H7 (cell line): ENCODE data around the gene ENTPD8. TPM values are rescaled to one million over a fixed set of nuclear protein-coding genes. Genes with fewer than 3 reads are reported as not detected.
A peak's percentile ranks its signal among the peaks of the same experiment; 100 is the strongest.

Experiments used
- DNase-seq: peaks from one replicate; pipeline ENCODE4 v3.0.0; 2012
- H3K27me3 ChIP-seq: 2 replicates; pipeline ENCODE4 v1.6.0; 2011; ENCODE audit warnings: mild to moderate bottlenecking, low read length; ENCODE audit not compliant: control insufficient read depth, insufficient read depth
- H3K36me3 ChIP-seq: replicated peaks from 2 replicates; pipeline ENCODE4 v1.5.1; 2011; ENCODE audit warnings: low read length; ENCODE audit not compliant: control insufficient read depth, insufficient read depth
- H3K4me3 ChIP-seq: 2 replicates; pipeline ENCODE4 v1.5.1; 2011; ENCODE audit warnings: low read depth, mild to moderate bottlenecking, control low read depth, low read length, moderate library complexity; ENCODE audit not compliant: insufficient read depth
- total RNA-seq: library from RNA; depleted of rRNA; stranded (reverse); fragments of >200 nt; shearing (Covaris generic); gene quantifications from 2 replicates; pipeline ENCODE4 v1.2.3, GENCODE V29; 2014; rRNA removed

ENTPD8 gene, protein sequence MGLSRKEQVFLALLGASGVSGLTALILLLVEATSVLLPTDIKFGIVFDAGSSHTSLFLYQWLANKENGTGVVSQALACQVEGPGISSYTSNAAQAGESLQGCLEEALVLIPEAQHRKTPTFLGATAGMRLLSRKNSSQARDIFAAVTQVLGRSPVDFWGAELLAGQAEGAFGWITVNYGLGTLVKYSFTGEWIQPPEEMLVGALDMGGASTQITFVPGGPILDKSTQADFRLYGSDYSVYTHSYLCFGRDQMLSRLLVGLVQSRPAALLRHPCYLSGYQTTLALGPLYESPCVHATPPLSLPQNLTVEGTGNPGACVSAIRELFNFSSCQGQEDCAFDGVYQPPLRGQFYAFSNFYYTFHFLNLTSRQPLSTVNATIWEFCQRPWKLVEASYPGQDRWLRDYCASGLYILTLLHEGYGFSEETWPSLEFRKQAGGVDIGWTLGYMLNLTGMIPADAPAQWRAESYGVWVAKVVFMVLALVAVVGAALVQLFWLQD
- total RNA-seq: 0.55 and 0.76 TPM in 2 replicates

DNA sequence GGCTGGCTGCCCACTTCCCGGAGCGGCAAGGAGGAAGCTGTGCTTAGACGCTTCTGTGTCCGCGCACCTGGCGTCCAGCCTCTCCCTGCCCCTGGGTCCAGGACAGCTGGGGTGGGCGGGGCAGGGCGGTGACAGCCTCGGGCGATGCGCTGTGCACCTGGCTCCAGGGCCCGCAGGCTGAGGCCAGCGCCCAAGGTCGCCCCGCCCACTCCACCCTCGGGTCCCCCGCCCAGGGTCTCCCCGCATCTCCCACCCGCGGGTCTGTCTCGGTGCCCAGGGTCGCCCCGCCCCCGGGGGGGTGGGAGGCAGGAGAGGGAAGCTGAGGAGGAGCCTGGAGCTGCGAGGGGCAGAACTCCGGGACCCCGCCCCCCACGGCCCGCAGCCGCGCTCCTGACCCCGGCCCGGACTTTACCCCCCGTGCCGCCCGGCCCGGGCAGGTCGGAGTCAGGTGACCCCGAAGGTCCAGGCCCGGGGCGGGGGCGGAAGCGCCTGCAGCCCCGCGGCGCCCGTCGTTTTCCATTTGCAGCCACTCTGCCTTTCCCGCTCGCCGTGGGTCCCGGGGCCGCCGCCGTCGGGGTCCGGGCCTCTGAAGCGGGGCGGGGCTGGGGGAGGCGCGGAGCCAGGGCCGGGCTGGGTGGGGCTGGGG, at the start of gene ENTPD8:
Gene ENTPD8 (minus strand): TSS at position 69 of the 646 bp plus-strand sequence. CDS start 3,072 bp downstream, outside the sequence.
- DNase-seq: peak; percentile 99
- peak within 1 kb of the TSS; percentile 40 for H3K4me3 ChIP-seq
- H3K27me3 ChIP-seq: peaks cover 4% of the 10 kb centered on the region; the same call in 1 of the 2 replicates

DNA sequence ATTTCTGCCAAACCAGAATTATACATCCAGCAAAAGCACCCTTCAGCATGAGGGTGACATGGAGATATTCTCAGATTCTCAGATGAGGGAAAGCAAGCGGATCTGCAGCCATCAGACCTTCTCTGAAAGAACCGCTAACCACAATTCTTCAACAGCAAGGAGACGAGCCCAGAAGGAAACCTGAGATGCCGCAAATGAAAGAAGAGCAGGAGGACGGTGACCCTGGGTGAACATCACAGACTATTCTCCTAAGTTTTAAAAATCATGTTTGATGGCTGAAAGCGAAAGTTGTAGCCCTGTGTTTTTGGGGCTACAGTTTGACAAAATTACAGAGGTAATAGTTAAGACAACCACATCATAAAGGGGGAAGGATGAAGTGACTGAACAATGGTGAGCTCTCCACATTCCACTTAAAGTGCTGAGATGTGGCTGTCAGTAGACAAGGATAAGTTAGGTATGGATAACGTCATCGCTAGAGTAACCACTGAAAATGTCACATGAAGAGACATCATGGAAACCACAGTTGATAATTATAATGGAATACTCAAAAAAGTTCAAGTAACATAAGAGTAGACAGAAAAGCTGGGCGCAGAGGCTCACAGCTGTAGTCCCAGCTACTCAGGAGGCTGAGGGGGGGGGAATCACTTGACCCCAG, 49.5 kb upstream of the ENTPD8 start:
- no peaks in the 10 kb centered on the region for H3K27me3 ChIP-seq
- H3K36me3 ChIP-seq: no peaks in the 10 kb centered on the region
- no peak overlapping the region for H3K4me3 ChIP-seq
- peak; percentile 28 for DNase-seq

More for the DNA sequence above, at the start of gene ENTPD8:
- H3K36me3 ChIP-seq: no peaks in the 10 kb centered on the region

DNA sequence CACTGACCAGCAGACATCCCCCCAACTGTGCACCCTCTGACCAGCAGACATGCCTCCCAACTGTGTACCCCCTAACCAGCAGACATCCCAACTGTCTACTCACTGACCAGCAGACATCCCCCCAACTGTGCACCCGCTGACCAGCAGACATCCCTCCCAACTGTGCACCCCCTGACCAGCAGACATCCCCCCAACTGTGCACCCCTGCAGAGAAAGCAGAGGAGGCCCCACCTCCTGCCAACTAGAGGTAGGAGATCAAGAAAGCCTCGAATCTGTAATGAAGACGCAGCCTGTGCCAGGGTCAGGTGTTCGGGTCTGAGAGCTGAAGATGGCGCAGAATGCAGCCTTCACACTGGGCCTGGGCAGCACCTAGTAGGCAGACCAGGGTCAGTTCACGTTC, 47.7 kb upstream of the ENTPD8 start:
- Histone ChIP-seq H3K36me3 (no peaks in the 10 kb centered on the region), H3K27me3 (no peaks in the 10 kb centered on the region), H3K4me3 (no peak overlapping the region)
- DNase-seq: no peak

DNA sequence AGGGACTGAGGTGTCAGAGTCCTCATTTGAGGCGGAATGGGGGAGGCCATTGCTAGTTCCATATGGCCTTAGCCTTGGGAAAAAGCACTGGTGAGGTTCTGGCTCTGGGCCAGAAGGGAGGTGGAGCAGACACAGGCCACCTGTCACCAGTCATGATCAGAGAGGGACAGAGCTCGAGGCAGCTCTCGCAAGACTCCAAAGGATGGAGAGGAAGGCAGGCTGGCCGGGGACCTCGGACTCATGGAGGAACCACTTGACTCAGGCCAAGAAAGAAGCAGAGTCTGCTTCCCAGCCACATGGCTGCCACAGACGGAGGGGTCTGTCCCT, 47.1 kb upstream of the ENTPD8 start:
- no peaks in the 10 kb centered on the region for H3K27me3 ChIP-seq
- no peaks in the 10 kb centered on the region for H3K36me3 ChIP-seq
- no peak overlapping the region for H3K4me3 ChIP-seq
- peak; percentile 35 for DNase-seq

DNA sequence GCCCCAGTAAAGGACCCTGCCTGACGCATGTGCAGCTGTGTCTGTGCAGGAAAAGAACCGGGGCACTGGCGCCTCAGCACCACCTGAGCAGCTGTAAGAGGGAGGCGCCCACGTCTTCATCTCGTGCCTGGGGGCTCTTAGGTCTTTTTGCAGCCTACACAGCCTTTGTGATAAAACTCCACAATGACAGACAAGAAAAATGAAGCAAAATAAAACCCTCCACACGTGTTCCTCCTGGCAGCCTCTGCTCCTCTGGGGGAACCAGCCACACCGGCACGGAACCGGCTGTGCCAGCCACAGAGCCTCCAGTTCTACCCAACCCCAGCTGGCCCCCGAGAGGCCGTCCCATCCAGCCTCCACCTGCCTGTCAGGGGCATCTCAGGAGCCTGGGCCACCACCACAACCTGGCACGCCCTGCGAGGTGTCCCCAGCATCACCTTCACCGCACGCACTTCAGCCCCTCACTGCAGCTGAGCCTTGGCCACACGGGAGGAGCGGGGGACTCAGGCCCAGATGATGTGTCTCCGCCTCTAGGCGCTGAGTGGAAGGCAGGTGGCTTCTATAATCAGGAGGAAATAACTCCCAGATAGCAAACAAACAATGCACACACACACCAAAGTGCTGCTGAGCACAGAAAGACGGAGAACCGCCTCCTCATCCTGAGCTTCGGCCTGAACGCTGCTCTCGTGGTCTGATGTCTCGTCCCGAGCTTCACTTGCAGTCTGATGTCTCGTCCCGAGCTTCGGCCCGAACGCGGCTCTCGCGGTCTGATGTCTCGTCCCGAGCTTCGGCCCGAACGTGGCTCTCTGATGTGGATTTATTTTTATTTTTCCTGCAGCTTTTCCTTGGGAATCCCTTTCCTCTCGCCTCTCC, 46.5 kb upstream of the ENTPD8 start:
- no peak overlapping the region for H3K4me3 ChIP-seq
- H3K27me3 ChIP-seq: no peaks in the 10 kb centered on the region
- DNase-seq: peak; percentile 58
- H3K36me3 ChIP-seq: no peaks in the 10 kb centered on the region

DNA sequence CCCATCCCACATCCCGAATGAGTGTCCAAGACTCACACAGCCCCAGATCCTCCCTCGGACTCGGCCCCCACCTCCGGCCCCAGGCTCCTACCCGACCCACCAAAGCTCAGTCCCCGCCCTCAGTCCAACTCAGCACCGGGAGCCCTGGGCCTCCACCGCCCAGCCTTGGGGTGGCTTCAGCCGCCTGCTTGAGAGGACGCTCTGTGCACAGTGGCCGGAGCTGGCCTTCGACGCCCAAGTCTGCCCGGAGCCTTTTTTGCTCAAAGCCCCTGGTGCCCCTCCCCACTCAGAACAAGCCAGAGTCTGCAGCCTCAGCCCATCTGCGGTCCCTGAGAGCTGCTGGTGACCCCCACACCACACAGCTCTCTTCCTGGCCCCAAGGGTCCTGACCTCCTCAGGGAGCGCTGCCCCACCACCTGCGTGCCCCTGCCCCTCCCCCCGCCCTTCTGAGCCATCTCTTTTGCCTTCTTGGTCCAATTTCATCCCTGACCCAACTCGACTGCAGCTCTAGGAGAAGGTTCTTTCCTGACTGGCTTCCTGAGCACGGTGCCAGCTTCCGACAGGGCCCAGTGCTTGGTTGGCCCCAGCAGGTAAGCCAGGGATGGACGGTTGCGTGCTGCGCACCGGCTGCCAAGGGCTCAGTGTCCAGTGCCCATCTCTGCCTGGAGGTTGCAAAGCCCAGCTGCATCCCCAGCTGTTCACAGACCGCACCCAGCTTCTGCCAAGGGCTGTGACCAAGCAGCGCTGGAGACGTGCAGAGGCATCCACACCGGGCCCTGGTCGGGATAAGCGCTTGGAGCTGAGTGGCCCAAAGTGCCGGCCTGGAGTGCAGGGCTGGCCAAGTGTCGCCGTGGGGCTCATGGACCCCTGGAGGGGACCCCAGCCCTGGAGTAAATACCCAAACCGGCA, 45.6 kb upstream of the ENTPD8 start:
- Histone ChIP-seq H3K27me3 (no peaks in the 10 kb centered on the region), H3K4me3 (no peak overlapping the region)

DNA sequence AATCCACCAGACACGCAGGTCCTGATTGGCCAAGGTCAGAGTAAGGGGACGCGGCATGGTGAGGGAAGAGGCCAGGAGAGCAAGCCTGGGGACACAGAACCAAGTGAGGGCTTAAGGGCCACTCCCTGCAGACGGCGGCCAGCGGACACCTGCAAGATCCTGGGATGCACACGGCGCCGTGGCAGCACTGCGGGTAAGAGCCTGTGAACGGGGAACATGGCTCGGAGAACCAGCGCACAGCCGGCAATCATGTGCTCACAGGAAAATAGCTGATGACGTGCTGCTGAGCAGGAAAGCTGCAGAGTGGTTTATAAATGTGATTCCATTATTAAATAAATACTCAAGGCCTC, 45.0 kb upstream of the ENTPD8 start:
- H3K27me3 ChIP-seq: no peaks in the 10 kb centered on the region
- H3K36me3 ChIP-seq: no peaks in the 10 kb centered on the region
- peak; percentile 47 for DNase-seq
- H3K4me3 ChIP-seq: no peak overlapping the region

More for the DNA sequence above, 45.6 kb upstream of the ENTPD8 start:
- H3K36me3 ChIP-seq: no peaks in the 10 kb centered on the region
- peak; percentile 62 for DNase-seq

DNA sequence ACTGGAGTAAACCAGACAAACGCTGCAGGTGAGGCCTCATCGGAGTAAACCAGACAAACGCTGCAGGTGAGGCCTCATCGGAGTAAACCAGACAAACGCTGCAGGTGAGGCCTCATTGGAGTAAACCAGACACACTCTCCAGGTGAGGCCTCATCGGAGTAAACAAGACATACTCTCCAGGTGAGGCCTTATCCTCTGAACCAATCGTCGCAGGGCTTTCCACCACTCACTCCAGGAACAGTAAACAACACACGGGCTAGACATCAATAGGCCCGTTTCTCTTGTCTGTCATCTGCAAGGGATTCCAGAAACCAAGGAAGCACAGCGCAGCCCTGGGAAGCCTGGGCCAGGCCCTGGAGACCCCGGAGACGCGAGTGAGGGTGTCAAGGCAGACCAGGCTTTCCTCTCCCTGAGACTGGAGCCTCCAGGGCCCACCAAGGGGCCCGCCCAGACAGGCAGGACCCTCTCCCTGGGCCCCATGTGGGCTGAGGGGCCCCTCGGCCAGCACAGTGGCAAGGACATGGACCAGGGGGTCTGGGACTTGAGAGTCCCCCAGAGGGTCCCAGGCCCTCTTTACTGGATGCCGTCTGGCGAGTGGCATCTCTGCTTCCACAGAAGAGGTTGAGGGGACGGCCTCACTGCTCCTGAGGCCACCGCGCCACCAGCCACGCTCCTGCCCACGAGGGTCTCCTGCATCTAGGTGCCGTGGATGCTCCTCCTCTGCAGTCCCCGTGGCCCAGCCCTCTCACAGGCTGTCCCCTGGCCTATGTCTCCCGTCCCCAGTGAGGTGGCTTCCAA, 44.4 kb upstream of the ENTPD8 start:
- peak; percentile 52 for DNase-seq
- no peak overlapping the region for H3K4me3 ChIP-seq
- H3K36me3 ChIP-seq: no peaks in the 10 kb centered on the region
- no peaks in the 10 kb centered on the region for H3K27me3 ChIP-seq

DNA sequence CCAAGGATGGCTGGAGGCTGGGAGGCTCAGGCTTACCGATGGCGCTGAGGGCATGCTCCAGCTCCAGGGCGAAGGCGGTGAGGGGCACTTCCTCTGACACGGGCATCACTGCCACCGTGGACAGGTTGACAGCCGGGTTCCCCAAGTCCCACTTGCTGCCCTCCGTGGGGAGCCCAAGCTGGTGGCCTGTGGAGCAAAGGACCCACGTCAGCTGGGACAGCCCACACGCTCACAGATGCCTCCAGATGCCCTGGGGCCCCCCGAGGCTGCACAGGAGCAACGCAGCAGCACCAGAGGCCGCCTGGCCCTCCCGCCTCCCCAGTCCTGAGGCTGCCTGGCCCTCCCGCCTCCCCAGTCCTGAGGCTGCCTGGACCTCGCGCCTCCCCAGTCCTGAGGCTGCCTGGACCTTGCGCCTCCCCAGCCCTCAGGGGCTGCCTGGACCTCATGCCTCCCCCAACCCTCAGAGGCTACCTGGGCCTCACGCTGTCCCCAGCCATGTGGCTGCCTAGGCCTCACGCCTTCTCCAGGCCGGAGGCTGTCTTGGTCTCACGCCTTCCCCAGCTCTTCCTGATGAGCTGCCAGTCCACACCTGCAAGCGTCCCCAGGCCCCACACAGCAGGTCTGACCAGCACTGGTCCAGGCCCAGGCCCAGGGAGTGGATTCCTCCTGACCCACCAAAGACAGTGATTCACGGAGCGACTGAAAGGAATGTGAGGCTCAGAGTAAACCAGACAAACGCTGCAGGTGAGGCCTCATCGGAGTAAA, 43.6 kb upstream of the ENTPD8 start:
- Histone ChIP-seq H3K4me3 (no peak overlapping the region), H3K27me3 (no peaks in the 10 kb centered on the region), H3K36me3 (no peaks in the 10 kb centered on the region)
- DNase-seq: peak; percentile 54

DNA sequence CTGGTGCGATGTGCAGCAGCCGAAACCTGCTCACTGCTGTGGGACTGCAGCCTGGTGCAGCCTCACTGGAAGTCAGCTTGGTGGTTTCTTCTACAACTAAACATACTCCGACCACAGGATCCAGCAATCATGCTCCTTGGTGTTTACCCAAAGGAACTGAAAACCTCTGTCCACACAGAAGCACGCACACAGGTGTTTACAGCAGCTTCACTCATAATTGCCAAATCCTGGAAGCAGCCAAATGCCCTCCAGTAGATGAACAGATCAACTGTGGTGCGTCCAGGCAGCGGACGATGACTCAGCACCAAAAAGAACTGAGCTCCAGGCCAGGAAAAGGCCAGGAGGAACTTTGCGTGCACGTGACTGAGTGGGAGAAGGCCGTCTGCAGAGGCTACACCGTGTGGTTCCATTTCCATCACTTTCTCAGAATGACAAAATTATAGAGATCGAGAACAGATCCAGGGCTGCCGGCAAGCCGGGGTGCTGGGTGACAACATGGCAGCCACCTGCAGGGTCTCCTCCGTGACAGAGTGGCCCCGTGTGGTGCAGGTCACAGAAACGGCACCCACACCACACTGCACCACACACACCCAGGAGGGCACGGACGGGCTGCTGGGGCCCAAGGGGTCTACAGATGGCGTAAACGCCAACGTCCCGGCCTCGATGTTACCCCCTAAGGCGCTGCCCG, 41.1 kb upstream of the ENTPD8 start:
- no peaks in the 10 kb centered on the region for H3K27me3 ChIP-seq
- peak; percentile 34 for DNase-seq
- no peak overlapping the region for H3K4me3 ChIP-seq
- H3K36me3 ChIP-seq: no peaks in the 10 kb centered on the region

DNA sequence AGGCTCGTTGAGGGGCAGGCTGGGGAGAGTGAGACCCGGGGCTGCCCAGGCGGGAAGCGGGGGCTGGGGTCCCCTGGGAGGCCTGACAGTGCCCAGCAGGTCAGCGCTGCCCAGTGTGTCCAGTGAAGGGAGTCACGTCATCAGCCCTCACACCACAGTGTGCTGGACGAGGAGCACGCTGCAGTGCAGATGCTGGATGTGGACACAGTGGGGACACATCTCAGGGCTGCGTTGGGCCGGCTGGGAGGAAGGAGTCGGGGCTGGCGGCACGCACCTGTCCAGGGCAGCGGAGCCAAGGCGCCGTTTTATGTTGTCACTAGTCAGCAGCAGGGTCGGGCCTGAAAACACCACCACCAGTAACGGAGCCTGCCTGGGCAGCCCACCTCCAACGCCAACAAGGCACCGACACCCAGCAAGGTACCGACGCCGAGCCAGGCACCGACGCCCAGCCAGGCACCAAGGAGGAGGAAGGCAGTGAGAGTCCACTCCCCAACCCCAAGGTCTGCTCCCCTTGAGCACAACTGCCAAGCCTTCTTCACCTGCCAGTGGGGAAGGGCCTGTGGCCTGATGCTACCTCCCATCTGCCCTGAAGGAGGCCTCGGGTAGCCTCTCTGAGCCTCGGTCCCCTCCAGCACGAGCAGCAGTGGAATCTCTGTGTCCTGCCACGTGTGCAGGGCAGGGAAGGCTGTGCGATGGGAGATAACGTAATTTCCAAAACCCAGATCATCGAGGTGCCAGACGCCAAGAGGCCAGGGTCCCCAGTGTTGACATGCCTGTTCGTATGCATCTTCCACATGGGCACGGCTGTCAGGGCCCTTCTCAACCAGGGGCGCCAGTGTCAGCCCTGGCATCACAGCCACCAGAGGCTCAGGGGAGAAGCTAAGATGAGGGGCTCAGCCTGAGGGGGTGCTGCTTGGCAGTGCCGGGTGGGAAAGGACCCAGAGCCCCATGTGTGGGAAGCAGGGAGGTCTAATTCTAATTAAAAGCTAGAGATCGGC, 39.8 kb upstream of the ENTPD8 start:
- DNase-seq: peak; percentile 47
- no peaks in the 10 kb centered on the region for H3K27me3 ChIP-seq
- H3K4me3 ChIP-seq: no peak overlapping the region
- no peaks in the 10 kb centered on the region for H3K36me3 ChIP-seq
